Spleen (tissue), 7 donors: ENCODE measurements around the gene TRIO.

Experiments used
- CTCF ChIP-seq, 11 experiments: fragments of 200-600 bp in 7 of 11; fragments of 450-650 bp in 4 of 11; sonication (generic) in 4 of 11; IDR thresholded peaks in 8 of 11; conservative IDR thresholded peaks in 3 of 11; 1 replicate in 7 of 11; 2 replicates in 4 of 11; pipeline versions ENCODE4 v1.4.0 to v1.8.0; 2016 to 2021; ENCODE audit warnings: antibody characterized with exemption in 11 of 11, inconsistent platforms in 4 of 11, mild to moderate bottlenecking in 1 of 11
- POLR2AphosphoS5 ChIP-seq, 3 donors: sonication (generic); formaldehyde crosslinking; IDR thresholded peaks; one replicate each; pipeline ENCODE4 v1.5.1; 2017; ENCODE audit warnings: antibody characterized with exemption in 3 of 3
- donor health status: DM: no; HTN: no; CAD: no; lungs with moderate emphysema.
- donor health status: DM: no; HTN: no; CAD: no.
- donor health status: DM: no; HTN: no; CAD: no.

- TF ChIP-seq POLR2AphosphoS5 (IDR thresholded peaks at IDR 0.05) (no peak), CTCF (IDR thresholded peaks at IDR 0.05 in 8 of 11, conservative IDR thresholded peaks at IDR 0.05 in 3 of 11) (no peak)
Observed at GRCh38 chr5:14284392-14285148, 141.4 kb downstream of the TRIO start.
